Right lobe of liver (tissue), 6 donors: Measurements from ENCODE around the gene NR6A1. TPM values are rescaled to one million over a fixed set of nuclear protein-coding genes. Genes with fewer than 3 reads are reported as not detected.
A peak's percentile ranks its signal among the peaks of the same experiment; 100 is the strongest.

Experiments used
- ATAC-seq, 4 donors: fragments of 200-7000 bp; cut with Tn5 transposase; one replicate each; pipeline ENCODE4 v1.9.1; 2020; ENCODE audit warnings: mild to moderate bottlenecking in 4 of 4, moderate library complexity in 4 of 4
- DNase-seq, 3 donors: peaks; one replicate each; pipeline ENCODE4 v3.0.0-alpha.2; 2020
- H3K27ac ChIP-seq, 3 donors: fragments of 200-600 bp; one replicate each; pipeline ENCODE4 v1.8.0; 2022
- H3K27me3 ChIP-seq, 2 donors: fragments of 200-600 bp; one replicate each; pipeline ENCODE4 v1.8.0; 2022
- H3K36me3 ChIP-seq, 4 donors: fragments of 200-600 bp; sonication (generic) in 1 of 4; one replicate each; pipeline versions ENCODE4 v1.5.1 to v1.8.0; 2017 to 2022; ENCODE audit warnings: control low read depth in 1 of 4
- H3K4me1 ChIP-seq, 4 donors: fragments of 200-600 bp; sonication (generic) in 1 of 4; one replicate each; pipeline versions ENCODE4 v1.5.1 to v1.8.0; 2017 to 2022; ENCODE audit warnings: control low read depth in 1 of 4
- H3K4me3 ChIP-seq, 3 donors: fragments of 200-600 bp; one replicate each; pipeline ENCODE4 v1.8.0; 2022
- H3K9me3 ChIP-seq, 4 donors: fragments of 200-600 bp; sonication (generic) in 1 of 4; one replicate each; pipeline versions ENCODE4 v1.5.1 to v1.8.0; 2017 to 2022; ENCODE audit warnings: control low read depth in 1 of 4
- POLR2A ChIP-seq: fragments of 450-650 bp; IDR thresholded peaks from one replicate; pipeline ENCODE4 v1.6.1; 2017; ENCODE audit warnings: antibody characterized with exemption, mild to moderate bottlenecking
- WGBS: methylation state at CpG from one replicate; pipeline ENCODE4 v1.1.6; 2018; ENCODE audit warnings: low coverage, low lambda C conversion rate; ENCODE audit not compliant: insufficient coverage; ENCODE audit errors: missing lambda C conversion rate; 5-methylcytosine and 5-hydroxymethylcytosine counted together
- intact Hi-C, 2 donors: fragments of 100-400 bp; cut with DNase I; formaldehyde crosslinking; loops; one replicate each; pipeline versions ENCODE4 v1.11.2 to v1.14.1; 2022
- long read RNA-seq: library from polyadenylated mRNA; unstranded; transcript quantifications from one replicate; pipeline ENCODE4 v2.0.0, GENCODE V29; 2019
- total RNA-seq, 6 experiments: library from RNA; depleted of rRNA in 2 of 6; stranded (reverse); fragments of >200 nt in 2 of 6; fragmentation: NEBNext Ultra II Directional in 3 of 6; extraction: Animal tissue kit (Norgen Biotek cat#: 25700) in 3 of 6; gene quantifications; one replicate each; pipeline versions ENCODE4 v1.1.0 to v1.2.4, GENCODE V29; 2016 to 2023
- TF ChIP-seq, protein P1 (sequence below), 4 donors: fragments of 200-600 bp in 3 of 4; fragments of 450-650 bp in 1 of 4; IDR thresholded peaks; one replicate each; pipeline versions ENCODE4 v1.5.1 to v1.8.0; 2016 to 2022; ENCODE audit warnings: antibody characterized with exemption in 4 of 4, mild to moderate bottlenecking in 2 of 4
- donor health status: DM: no; HTN: yes; CAD: no.
- donor health status: DM: no; HTN: no; CAD: no.
- donor health status: DM: no; HTN: no; CAD: no.
- donor health status: DM: no; HTN: yes; CAD: no.
- donor health status: DM: no; HTN: yes; CAD: no.

The NR6A1 gene
- total RNA-seq: 1 to 10 TPM; 1.3 to 3.6 (median 1.9) TPM
- long read RNA-seq: 0 reads

DNA sequence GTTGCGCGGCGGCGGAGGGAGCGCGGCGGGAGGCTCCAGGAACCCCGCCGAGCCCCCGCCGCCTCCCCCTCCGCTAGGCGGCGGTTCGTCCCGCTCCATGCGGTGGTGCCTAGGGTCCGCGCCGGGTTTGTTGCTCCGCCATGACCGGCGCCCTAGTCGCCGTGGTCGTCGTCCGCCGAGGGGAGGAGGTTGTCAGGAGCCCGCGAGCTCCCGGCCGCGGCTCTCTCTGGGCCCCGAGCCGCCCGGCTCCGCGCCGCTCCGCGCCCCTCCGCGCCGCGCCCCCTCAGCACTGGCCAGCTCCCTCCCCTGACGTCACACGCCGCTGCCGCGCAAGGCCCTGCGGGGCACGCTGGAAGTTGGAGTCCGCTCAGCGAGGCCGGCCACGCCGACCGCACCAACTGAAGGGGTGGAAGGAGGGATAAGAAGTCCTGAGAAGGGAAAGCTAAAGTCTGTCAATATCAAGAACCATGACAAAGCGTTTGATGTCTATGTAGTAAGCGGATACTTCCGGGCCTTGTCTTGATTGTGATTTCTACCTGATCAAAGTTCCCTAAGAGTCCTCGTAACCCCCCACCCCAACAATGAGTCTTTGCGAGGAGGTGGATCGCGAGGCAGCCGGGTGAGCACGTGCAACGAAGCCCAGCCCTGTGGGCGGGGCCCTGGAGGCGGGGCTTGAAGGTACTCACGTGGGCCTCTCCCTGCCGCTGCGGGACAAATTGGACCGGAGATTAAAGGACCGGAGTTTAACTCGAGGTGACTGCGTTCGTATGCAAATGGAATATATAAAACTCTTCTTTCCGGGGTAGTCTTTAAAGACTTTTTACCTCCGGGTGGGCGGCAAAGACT lies at the start of gene NR6A1:
Gene NR6A1 (minus strand): TSS at position 291 of the 846 bp plus-strand sequence.
- DNase-seq (peak; percentile 97 to 98 (median 97)), ATAC-seq (peak; percentile 87 to 93 (median 88))
- Histone ChIP-seq H3K9me3 (no peaks in the 10 kb centered on the region), H3K4me1 (peaks cover 0 to 26% (median 5%) of the 10 kb centered on the region in 4 donors), H3K4me3 (peak within 1 kb of the TSS; percentile 87 to 95 (median 94)), H3K27me3 (no peaks in the 10 kb centered on the region), H3K27ac (peak within 1 kb of the TSS; percentile 56 to 83 (median 68)), H3K36me3 (no peaks in the 10 kb centered on the region)
- 0% methylated on average over 26 of the region's 82 CpGs for WGBS
- intact Hi-C loops: no loop called here
- peak; percentile 50 for TF ChIP-seq POLR2A
- TF ChIP-seq, protein P1, sequence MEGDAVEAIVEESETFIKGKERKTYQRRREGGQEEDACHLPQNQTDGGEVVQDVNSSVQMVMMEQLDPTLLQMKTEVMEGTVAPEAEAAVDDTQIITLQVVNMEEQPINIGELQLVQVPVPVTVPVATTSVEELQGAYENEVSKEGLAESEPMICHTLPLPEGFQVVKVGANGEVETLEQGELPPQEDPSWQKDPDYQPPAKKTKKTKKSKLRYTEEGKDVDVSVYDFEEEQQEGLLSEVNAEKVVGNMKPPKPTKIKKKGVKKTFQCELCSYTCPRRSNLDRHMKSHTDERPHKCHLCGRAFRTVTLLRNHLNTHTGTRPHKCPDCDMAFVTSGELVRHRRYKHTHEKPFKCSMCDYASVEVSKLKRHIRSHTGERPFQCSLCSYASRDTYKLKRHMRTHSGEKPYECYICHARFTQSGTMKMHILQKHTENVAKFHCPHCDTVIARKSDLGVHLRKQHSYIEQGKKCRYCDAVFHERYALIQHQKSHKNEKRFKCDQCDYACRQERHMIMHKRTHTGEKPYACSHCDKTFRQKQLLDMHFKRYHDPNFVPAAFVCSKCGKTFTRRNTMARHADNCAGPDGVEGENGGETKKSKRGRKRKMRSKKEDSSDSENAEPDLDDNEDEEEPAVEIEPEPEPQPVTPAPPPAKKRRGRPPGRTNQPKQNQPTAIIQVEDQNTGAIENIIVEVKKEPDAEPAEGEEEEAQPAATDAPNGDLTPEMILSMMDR (IDR thresholded peaks at IDR 0.05): peak in 3 of 4 donors; percentile 15 to 24 (median 19)

DNA sequence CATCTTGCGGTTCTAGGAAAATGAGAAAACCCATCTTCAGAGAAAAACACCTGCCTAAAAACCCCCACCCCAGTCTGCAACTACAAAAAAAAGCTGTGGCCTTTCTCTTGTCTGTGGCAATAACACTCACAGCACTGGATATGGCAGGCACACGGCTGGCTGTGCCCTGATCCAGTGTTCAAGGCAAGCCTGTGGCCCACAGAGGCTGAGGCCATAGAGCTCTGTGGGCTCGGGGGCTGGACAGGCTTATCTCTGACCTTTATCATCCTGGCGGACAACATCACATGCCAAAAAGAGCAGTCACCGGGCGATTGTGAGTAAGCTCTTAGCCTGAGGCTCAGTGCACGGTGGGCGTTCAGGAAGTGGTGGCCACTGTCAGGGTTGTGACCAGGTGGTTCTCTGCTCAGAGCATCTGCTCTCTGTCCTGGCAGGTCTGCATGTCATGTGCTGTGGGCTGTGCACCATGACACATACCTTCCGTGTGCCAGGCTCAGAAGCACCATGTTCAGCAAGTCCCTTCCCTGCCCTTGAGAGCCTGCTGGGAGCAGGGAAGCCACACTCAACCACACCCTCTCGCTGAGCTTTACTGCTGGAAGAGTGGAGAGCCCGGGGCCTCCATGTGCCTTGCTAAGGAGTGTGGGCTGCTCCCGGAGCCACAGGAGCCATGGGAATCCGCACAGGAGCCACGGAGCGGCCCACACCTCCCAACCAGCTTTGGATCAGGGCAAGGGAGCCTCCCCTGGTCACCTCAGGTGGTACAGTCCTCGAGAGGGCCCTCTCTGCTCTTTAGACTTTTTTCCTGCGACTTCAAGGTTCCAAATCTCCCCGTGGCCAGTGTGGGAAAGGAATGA lies 47.5 kb upstream of the NR6A1 start:
- intact Hi-C loops: no loop called here
- DNase-seq: peak in 2 of 3 donors; percentile 51 to 53
- H3K27ac ChIP-seq: no peak overlapping the region
- peaks cover 0 to 4% (median 0%) of the 10 kb centered on the region in 4 donors for H3K4me1 ChIP-seq
- H3K4me3 ChIP-seq: no peak overlapping the region
- TF ChIP-seq POLR2A: no peak
- TF ChIP-seq, protein P1 (IDR thresholded peaks at IDR 0.05): no peak
- no peaks in the 10 kb centered on the region for H3K9me3 ChIP-seq
- H3K27me3 ChIP-seq: no peaks in the 10 kb centered on the region
- no peaks in the 10 kb centered on the region for H3K36me3 ChIP-seq
- 29% methylated on average over 6 of the region's 18 CpGs for WGBS
- ATAC-seq: peak; percentile 67 to 94 (median 74)

DNA sequence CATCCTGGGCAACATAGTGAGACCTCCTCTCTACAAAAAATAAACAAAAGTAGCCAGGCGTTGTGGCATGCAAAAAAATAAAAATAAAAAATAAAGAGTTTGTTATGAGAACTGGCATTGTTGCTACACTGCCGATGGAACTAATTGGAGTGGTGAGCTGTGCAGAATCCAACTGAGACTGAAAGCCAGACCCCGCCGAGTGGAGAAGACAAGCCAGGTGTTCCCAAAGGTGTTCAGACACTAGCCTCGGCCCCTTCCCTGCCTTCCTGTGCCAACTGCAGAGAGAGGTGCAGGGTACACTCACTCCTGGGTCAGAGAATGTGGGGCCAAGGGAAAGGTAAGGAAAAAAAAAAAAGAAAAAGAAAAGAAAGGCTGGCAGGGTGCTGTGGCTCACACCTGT lies 44.5 kb upstream of the NR6A1 start:
- ATAC-seq (no peak), DNase-seq (peak in 1 of 3 donors; percentile 6)
- 67% methylated on average over 1 of the region's 5 CpGs for WGBS
- no peaks in the 10 kb centered on the region for H3K36me3 ChIP-seq
- no peaks in the 10 kb centered on the region for H3K9me3 ChIP-seq
- TF ChIP-seq, protein P1 (IDR thresholded peaks at IDR 0.05): no peak
- TF ChIP-seq POLR2A: no peak
- peaks cover 0 to 4% (median 0%) of the 10 kb centered on the region in 4 donors for H3K4me1 ChIP-seq
- intact Hi-C loops: no loop called here
- H3K27me3 ChIP-seq: no peaks in the 10 kb centered on the region
- H3K4me3 ChIP-seq: no peak overlapping the region
- no peak overlapping the region for H3K27ac ChIP-seq

DNA sequence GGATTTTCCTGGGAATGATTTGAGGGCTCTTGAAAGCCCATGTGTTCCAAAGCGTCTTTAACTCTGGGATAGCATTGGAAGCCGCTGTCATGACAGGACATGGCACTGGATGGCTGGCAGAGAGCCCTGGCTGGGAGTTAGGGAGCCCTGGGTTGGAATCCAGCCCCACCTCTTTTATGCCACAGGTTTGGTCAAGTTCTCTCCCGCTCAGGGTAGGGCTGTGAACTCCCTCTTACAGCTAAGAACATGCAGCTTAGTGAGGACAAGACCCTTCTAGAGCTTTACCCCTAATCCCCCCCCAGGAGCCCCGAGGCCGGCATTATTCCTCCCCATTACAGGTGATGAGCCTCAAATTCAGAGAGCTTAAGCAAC lies 43.0 kb upstream of the NR6A1 start:
- peaks cover 0 to 4% (median 0%) of the 10 kb centered on the region in 4 donors for H3K4me1 ChIP-seq
- TF ChIP-seq POLR2A: no peak
- TF ChIP-seq, protein P1 (IDR thresholded peaks at IDR 0.05): no peak
- H3K27ac ChIP-seq: no peak overlapping the region
- no peaks in the 10 kb centered on the region for H3K9me3 ChIP-seq
- H3K4me3 ChIP-seq: no peak overlapping the region
- H3K27me3 ChIP-seq: no peaks in the 10 kb centered on the region
- no peaks in the 10 kb centered on the region for H3K36me3 ChIP-seq
- intact Hi-C loops: no loop called here
- ATAC-seq (no peak), DNase-seq (no peak)
- 65% methylated on average over 2 of the region's 5 CpGs for WGBS
